OCI-LY1 (cell line): ENCODE results near the gene RINT1.
A peak's percentile ranks its signal among the peaks of the same experiment; 100 is the strongest.

Source experiments
- H2AFZ ChIP-seq: fragments of 200-600 bp; sonication (generic), shearing (Covaris generic); 2 replicates; pipeline ENCODE4 v1.6.0; 2014; ENCODE audit warnings: antibody characterized with exemption, mild to moderate bottlenecking, low read length
- H3F3A ChIP-seq: fragments of 200-600 bp; sonication (generic), shearing (Covaris generic); 2 replicates; pipeline ENCODE4 v1.6.0; 2014; ENCODE audit warnings: mild to moderate bottlenecking, antibody characterized with exemption, low read length, moderate library complexity; ENCODE audit not compliant: insufficient read depth
- H3K27ac ChIP-seq: fragments of 200-600 bp; sonication (generic); 2 replicates; pipeline ENCODE4 v1.5.1; 2014; ENCODE audit warnings: low read length, mixed run types, mild to moderate bottlenecking, low read depth; ENCODE audit not compliant: poor library complexity, severe bottlenecking
- H3K27me3 ChIP-seq: fragments of 200-600 bp; sonication (generic); 2 replicates; pipeline ENCODE4 v1.6.0; 2014; ENCODE audit warnings: antibody characterized with exemption, mild to moderate bottlenecking, low read length, moderate library complexity; ENCODE audit not compliant: insufficient read depth
- H3K36me3 ChIP-seq: fragments of 200-600 bp; sonication (generic); 2 replicates; pipeline ENCODE4 v1.6.1; 2014; ENCODE audit warnings: mild to moderate bottlenecking, antibody characterized with exemption, low read length, moderate library complexity, mixed read lengths; ENCODE audit not compliant: insufficient read depth
- H3K4me1 ChIP-seq: fragments of 200-600 bp; sonication (generic); 2 replicates; pipeline ENCODE4 v1.5.1; 2014; ENCODE audit warnings: mild to moderate bottlenecking, low read length, moderate library complexity; ENCODE audit not compliant: insufficient read depth, severe bottlenecking
- H3K4me2 ChIP-seq: fragments of 200-600 bp; sonication (generic), shearing (Covaris generic); 2 replicates; pipeline ENCODE4 v1.6.1; 2014; ENCODE audit warnings: low read length
- H3K4me3 ChIP-seq: fragments of 200-600 bp; sonication (generic); 2 replicates; pipeline ENCODE4 v1.5.1; 2014; ENCODE audit warnings: low read length, low read depth, mild to moderate bottlenecking, mixed read lengths; ENCODE audit not compliant: poor library complexity, severe bottlenecking
- H3K79me2 ChIP-seq: fragments of 200-600 bp; shearing (Covaris generic); 2 replicates; pipeline ENCODE4 v1.6.1; 2016; ENCODE audit warnings: mixed run types, low read length, mixed read lengths; ENCODE audit not compliant: insufficient read depth
- H3K9ac ChIP-seq: fragments of 200-600 bp; sonication (generic), shearing (Covaris generic); 2 replicates; pipeline ENCODE4 v1.6.1; 2014; ENCODE audit warnings: mild to moderate bottlenecking, low read length, mixed read lengths
- H3K9me2 ChIP-seq: fragments of 200-600 bp; sonication (generic), shearing (Covaris generic); 2 replicates; pipeline ENCODE4 v1.6.1; 2014; ENCODE audit warnings: low read depth, mild to moderate bottlenecking, low read length, mixed read lengths
- H3K9me3 ChIP-seq: fragments of 200-600 bp; shearing (Covaris generic); 2 replicates; pipeline ENCODE4 v1.6.1; 2014; ENCODE audit warnings: low read length, mixed read lengths
- H4K20me1 ChIP-seq: fragments of 200-600 bp; sonication (generic), shearing (Covaris generic); 2 replicates; pipeline ENCODE4 v1.6.0; 2016; ENCODE audit warnings: mild to moderate bottlenecking, low read length; ENCODE audit not compliant: insufficient read depth
- CTCF ChIP-seq: fragments of 200-600 bp; sonication (generic), shearing (Covaris generic); IDR thresholded peaks from 2 replicates; pipeline ENCODE4 v1.5.1; 2017; ENCODE audit warnings: mild to moderate bottlenecking, antibody characterized with exemption, low read length, moderate library complexity, mixed read lengths
- EZH2 ChIP-seq: fragments of 200-600 bp; sonication (generic), shearing (Covaris generic); IDR thresholded peaks from 2 replicates; pipeline ENCODE4 v1.8.0; 2017; ENCODE audit warnings: borderline replicate concordance, mixed run types, mild to moderate bottlenecking, antibody characterized with exemption, low read length, moderate library complexity, mixed read lengths

The RINT1 gene

GRCh38 chr7:105531792-105532671 lies at the start of gene RINT1:
RINT1 (plus strand) TSS chr7:105532201; CDS start chr7:105532316, 115 bp downstream.
- Histone ChIP-seq H3K9ac (peak within 1 kb of the TSS; percentile 76), H3K36me3 (peaks cover 16% of the 10 kb centered on the region), H3K4me1 (peaks cover 28% of the 10 kb centered on the region), H3K9me3 (no peaks in the 10 kb centered on the region), H2AFZ (peak within 1 kb of the TSS; percentile 38), H4K20me1 (no peaks in the 10 kb centered on the region), H3F3A (no peaks in the 10 kb centered on the region), H3K27ac (peak within 1 kb of the TSS; percentile 56), H3K27me3 (no peaks in the 10 kb centered on the region), H3K9me2 (no peaks in the 10 kb centered on the region), H3K4me3 (peak within 1 kb of the TSS; percentile 72), H3K79me2 (peaks cover 14% of the 10 kb centered on the region), H3K4me2 (peak within 1 kb of the TSS; percentile 71)
- TF ChIP-seq CTCF (peak; percentile 94), EZH2 (no peak)

GRCh38 chr7:105487579-105488571 lies 44.1 kb upstream of the RINT1 start:
- Histone ChIP-seq H3K27ac (no peak overlapping the region), H2AFZ (no peak overlapping the region), H3K27me3 (no peaks in the 10 kb centered on the region), H3K79me2 (no peaks in the 10 kb centered on the region), H3K36me3 (peaks cover 34% of the 10 kb centered on the region), H3K9me2 (no peaks in the 10 kb centered on the region), H3K9ac (no peak overlapping the region; the same call in 1 of the 2 replicates), H3K4me1 (no peaks in the 10 kb centered on the region), H3K4me3 (no peak overlapping the region), H3K9me3 (no peaks in the 10 kb centered on the region), H3K4me2 (no peak overlapping the region), H4K20me1 (no peaks in the 10 kb centered on the region), H3F3A (no peaks in the 10 kb centered on the region; the same call in 1 of the 2 replicates)
- TF ChIP-seq CTCF (peak; percentile 78), EZH2 (no peak)

GRCh38 chr7:105489409-105489808 lies 42.6 kb upstream of the RINT1 start:
- H3K27me3 ChIP-seq: no peaks in the 10 kb centered on the region
- peaks cover 34% of the 10 kb centered on the region for H3K36me3 ChIP-seq
- H3K27ac ChIP-seq: no peak overlapping the region
- no peak overlapping the region for H2AFZ ChIP-seq
- H3K4me3 ChIP-seq: no peak overlapping the region
- H3F3A ChIP-seq: no peaks in the 10 kb centered on the region; the same call in 1 of the 2 replicates
- H4K20me1 ChIP-seq: no peaks in the 10 kb centered on the region
- H3K79me2 ChIP-seq: no peaks in the 10 kb centered on the region
- TF ChIP-seq CTCF (no peak), EZH2 (no peak)
- no peaks in the 10 kb centered on the region for H3K9me3 ChIP-seq
- no peak overlapping the region for H3K4me2 ChIP-seq
- H3K9me2 ChIP-seq: no peaks in the 10 kb centered on the region
- H3K9ac ChIP-seq: no peak overlapping the region
- H3K4me1 ChIP-seq: no peaks in the 10 kb centered on the region
